ENCODE measurements around the gene CIAO1.
A peak's percentile ranks its signal among the peaks of the same experiment; 100 is the strongest.

Gene CIAO1

DNA sequence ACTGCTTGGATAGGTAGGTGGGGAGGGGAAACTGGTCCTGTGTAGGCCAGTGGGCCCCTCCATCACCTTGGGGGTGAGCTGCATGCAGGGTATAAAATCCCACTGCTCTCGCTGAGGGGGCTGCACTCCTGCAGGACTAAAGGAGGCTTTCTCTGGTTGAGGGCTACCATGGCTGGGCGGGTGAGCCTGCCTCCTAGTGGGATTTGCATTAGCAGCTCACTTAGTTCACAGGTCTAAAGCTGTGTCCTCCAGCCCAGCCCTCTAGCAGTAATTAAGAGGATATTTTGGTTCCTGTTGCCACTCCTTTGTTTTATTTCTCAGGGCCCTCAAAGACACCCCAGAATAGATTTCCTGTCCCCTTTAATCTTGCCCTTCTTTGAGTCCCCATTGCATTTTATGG, 24.8 kb upstream of the CIAO1 start:
- H3K4me3 ChIP-seq (ENCODE audit: control insufficient read depth, low read depth, low read length): no peak overlapping the region
- TF ChIP-seq, protein P1, sequence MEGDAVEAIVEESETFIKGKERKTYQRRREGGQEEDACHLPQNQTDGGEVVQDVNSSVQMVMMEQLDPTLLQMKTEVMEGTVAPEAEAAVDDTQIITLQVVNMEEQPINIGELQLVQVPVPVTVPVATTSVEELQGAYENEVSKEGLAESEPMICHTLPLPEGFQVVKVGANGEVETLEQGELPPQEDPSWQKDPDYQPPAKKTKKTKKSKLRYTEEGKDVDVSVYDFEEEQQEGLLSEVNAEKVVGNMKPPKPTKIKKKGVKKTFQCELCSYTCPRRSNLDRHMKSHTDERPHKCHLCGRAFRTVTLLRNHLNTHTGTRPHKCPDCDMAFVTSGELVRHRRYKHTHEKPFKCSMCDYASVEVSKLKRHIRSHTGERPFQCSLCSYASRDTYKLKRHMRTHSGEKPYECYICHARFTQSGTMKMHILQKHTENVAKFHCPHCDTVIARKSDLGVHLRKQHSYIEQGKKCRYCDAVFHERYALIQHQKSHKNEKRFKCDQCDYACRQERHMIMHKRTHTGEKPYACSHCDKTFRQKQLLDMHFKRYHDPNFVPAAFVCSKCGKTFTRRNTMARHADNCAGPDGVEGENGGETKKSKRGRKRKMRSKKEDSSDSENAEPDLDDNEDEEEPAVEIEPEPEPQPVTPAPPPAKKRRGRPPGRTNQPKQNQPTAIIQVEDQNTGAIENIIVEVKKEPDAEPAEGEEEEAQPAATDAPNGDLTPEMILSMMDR (conservative IDR thresholded peaks at IDR 0.05; ENCODE audit: control insufficient read depth, insufficient read depth, low read depth, low read length): no peak
- DNase-seq (ENCODE audit: low read depth): no peak

DNA sequence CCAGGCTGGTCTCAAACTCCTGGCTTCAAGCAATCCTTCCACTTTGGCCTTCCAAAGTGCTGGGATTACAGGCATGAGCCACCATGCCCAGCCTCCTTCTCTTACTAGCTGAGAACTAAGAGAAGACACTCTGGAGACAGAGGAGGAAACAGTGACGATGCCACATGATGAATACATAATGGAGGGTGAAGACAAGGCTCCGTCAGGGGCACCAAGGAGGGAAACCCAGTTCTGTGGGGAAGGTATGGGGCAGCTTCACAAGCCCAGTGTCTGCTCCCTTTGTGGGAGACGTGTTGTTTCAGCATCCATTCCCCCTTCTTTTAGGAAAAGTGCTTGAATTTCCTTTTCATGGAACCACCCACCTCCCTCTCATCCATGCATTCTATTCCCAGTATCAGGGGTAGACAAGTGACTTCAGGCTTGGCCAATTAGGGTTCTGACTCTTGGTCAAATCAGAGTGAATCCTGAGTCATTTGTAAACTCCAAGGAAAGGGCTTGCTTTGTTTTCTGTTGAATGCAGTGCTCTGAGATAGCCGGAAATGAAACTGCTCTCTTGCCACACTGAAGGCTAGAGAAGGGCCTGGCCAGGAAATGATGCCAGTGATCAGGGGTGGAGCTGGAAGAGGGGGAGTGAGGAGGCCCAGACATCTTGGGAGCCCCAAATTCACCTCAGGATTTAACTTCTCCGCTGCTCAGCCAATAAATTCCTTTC, 24.0 kb upstream of the CIAO1 start:
- no peak overlapping the region for H3K4me3 ChIP-seq (ENCODE audit: control insufficient read depth, low read depth, low read length)
- peak; percentile 74 for DNase-seq (ENCODE audit: low read depth)
- TF ChIP-seq, protein P1 (conservative IDR thresholded peaks at IDR 0.05; ENCODE audit: control insufficient read depth, insufficient read depth, low read depth, low read length): no peak

DNA sequence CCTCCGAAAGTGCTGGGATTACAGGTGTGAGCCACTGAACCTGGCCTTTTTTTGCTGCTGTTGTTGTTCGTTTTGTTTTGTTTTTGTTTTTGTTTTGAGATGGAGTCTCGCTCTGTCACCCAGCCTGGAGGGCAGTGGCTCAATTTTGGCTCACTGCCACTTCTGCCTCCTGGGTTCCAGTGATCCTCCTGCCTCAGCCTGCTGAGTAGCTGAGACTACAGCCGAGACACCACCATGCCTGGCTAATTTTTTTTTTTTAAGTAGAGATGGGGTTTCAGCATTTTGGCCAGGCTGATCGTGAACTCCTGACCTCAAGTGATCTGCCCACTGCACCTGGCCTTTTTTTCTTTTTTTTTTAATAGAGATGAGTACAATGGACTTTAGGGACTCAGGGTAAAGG, 22.2 kb upstream of the CIAO1 start:
- no peak for DNase-seq (ENCODE audit: low read depth)
- TF ChIP-seq, protein P1 (conservative IDR thresholded peaks at IDR 0.05; ENCODE audit: control insufficient read depth, insufficient read depth, low read depth, low read length): no peak
- H3K4me3 ChIP-seq (ENCODE audit: control insufficient read depth, low read depth, low read length): no peak overlapping the region

DNA sequence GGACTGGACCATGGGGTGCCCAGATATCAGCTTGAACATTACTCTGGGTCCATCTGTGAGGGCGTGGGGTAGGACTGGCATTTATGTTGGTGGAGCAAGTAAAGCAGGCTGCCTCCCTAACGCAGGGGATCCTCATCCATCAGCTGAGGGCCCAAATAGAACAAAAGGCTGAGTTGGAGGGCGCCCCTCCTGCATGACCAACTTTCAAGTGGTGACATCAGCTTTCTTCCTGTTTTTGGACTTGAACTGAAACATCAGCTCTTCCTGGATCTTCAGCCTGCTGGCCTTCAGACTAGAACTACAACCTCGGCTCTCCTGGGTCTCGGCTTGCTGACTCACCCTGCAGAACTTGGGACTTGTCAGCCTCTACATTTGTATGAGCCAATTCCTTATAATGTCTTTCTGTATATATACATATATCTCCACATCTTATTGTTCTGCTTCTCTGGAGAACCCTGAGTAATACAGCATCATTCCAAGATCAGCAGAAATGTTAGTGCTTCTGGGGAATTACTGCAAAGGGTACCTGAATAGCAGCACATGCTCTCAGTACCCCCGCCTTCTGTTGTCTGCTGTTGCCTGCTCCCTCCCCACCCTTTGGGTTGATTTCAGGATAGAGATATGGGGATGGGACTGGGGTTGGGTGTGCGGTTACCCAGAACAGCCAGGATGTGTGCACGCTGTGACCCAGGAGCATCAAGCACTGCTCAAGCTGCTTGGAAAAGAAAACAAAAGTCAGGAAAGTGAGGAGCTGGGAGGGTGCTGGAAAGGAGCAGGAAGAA, 20.2 kb upstream of the CIAO1 start:
- TF ChIP-seq, protein P1 (conservative IDR thresholded peaks at IDR 0.05; ENCODE audit: control insufficient read depth, insufficient read depth, low read depth, low read length): no peak
- H3K4me3 ChIP-seq (ENCODE audit: control insufficient read depth, low read depth, low read length): no peak overlapping the region
- peak; percentile 71 for DNase-seq (ENCODE audit: low read depth)

DNA sequence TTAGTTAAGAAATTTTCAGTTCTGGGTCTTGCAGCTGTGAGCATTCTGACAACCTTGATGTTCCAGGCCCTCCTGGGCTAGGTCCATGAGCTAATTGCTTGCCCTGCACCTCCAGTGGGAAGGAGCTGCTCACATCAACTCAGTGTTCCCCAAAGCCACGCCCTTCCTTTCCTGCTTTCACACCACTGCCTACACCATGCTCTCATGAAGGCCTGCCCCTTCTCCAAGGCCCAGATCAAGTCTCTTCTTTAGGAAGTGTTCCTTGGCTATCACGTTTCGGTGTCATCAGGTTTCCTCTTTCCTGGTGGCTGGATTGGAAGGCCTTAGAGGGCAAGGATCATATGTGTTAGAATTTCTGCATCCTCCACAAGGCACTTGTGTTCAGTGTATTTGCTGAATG, 19.0 kb upstream of the CIAO1 start:
- no peak for DNase-seq (ENCODE audit: low read depth)
- TF ChIP-seq, protein P1 (conservative IDR thresholded peaks at IDR 0.05; ENCODE audit: control insufficient read depth, insufficient read depth, low read depth, low read length): no peak
- H3K4me3 ChIP-seq (ENCODE audit: control insufficient read depth, low read depth, low read length): no peak overlapping the region

DNA sequence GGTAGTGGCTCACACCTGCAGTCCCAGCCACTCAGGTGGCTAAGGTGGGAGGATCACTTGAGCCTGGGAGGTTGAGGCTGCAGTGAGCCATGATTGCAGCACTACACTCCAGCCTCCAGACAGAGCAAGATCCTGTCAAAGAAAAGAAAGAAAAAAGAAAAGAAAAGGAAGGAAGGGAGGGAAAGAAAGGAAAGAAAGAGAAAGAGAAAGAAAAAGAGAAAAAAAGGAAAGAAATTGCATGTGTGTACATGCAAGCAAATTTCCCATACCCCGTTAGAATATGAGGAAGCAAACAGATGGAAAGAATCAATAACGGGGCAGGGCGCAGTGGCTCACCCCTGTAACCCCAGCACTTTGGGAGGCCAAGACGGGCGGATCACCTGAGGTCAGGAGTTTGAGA, 18.1 kb upstream of the CIAO1 start:
- TF ChIP-seq, protein P1 (conservative IDR thresholded peaks at IDR 0.05; ENCODE audit: control insufficient read depth, insufficient read depth, low read depth, low read length): no peak
- H3K4me3 ChIP-seq (ENCODE audit: control insufficient read depth, low read depth, low read length): no peak overlapping the region

More for the DNA sequence above, 18.1 kb upstream of the CIAO1 start:
- DNase-seq (ENCODE audit: low read depth): no peak

All from fibroblast of mammary gland (primary cell).